Astrocyte (in vitro differentiated cells and primary cell): Measurements from ENCODE around the gene PYROXD2.

ENCODE experiments used
- CTCF ChIP-seq: IDR thresholded peaks from 2 replicates; pipeline ENCODE4 v1.5.1; 2011; ENCODE audit warnings: low read depth, mild to moderate bottlenecking, inconsistent platforms, low read length, moderate library complexity; ENCODE audit not compliant: insufficient read depth
- EZH2 ChIP-seq: IDR thresholded peaks from 2 replicates; pipeline ENCODE4 v1.6.1; 2012; ENCODE audit warnings: mild to moderate bottlenecking, low read length, inconsistent platforms; ENCODE audit not compliant: insufficient read depth

GRCh38 chr10:98389398-98389797 lies 25.6 kb downstream of the PYROXD2 start:
- TF ChIP-seq CTCF (no peak), EZH2 (no peak)
